IMR-90 (cell line): ENCODE results near the gene ZFR. TPM values are rescaled to one million over a fixed set of nuclear protein-coding genes. Genes with fewer than 3 reads are reported as not detected.

Experiments
- ATAC-seq: fragments of 200-7000 bp; cut with Tn5 transposase; 2 replicates; pipeline ENCODE4 v1.9.1; 2020; ENCODE audit warnings: low read depth, mild to moderate bottlenecking, moderate library complexity
- BruUV-seq: library from RNA; stranded (reverse); fragments of 400-500 nt; replicated peaks from 2 replicates; lab custom pipeline; 2021; lab: Mats Ljungman, UMichigan
- CTCF ChIA-PET: fragments of 300-600 bp; formaldehyde crosslinking; extraction: SDS; loops from one replicate; lab custom pipeline; 2021; ENCODE audit warnings: antibody characterized with exemption; lab: Yijun Ruan, JAX
- POLR2A ChIA-PET: fragments of 300-600 bp; sonication (Branson Sonifier 250); formaldehyde crosslinking; loops from one replicate; lab custom pipeline; 2022; ENCODE audit warnings: antibody characterized with exemption; ENCODE audit not compliant: unreplicated experiment; lab: Charles Lee
- DNase-seq: peaks from one replicate; pipeline ENCODE4 v3.0.0; 2013
- H2AFZ ChIP-seq: replicated peaks from 2 replicates; pipeline ENCODE3; 2013; ENCODE audit warnings: low read length, mild to moderate bottlenecking; ENCODE audit not compliant: poor library complexity
- H2AK5ac ChIP-seq: 2 replicates; pipeline ENCODE4 v1.6.1; 2013; ENCODE audit warnings: low read depth, low read length, inconsistent platforms
- H2AK9ac ChIP-seq: replicated peaks from 2 replicates; pipeline ENCODE3; 2013; ENCODE audit warnings: mild to moderate bottlenecking, low read depth, low read length, moderate library complexity; ENCODE audit not compliant: poor library complexity
- H2BK120ac ChIP-seq: 2 replicates; pipeline ENCODE4 v1.6.1; 2013; ENCODE audit warnings: low read depth, low read length, inconsistent platforms
- H2BK15ac ChIP-seq: 3 replicates; pipeline ENCODE4 v1.6.1; 2013; ENCODE audit warnings: low read depth, low read length, inconsistent platforms
- H2BK20ac ChIP-seq: 2 replicates; pipeline ENCODE4 v1.6.1; 2013; ENCODE audit warnings: low read depth, mild to moderate bottlenecking, inconsistent platforms, low read length, moderate library complexity
- H2BK5ac ChIP-seq: 2 replicates; pipeline ENCODE4 v1.6.1; 2013; ENCODE audit warnings: mild to moderate bottlenecking, low read depth, low read length, inconsistent platforms; ENCODE audit not compliant: poor library complexity, severe bottlenecking
- H3K14ac ChIP-seq: replicated peaks from 2 replicates; pipeline ENCODE4 v1.6.1; 2013; ENCODE audit warnings: low read depth, low read length, inconsistent platforms
- H3K18ac ChIP-seq: 2 replicates; pipeline ENCODE4 v1.6.1; 2013; ENCODE audit warnings: low read depth, low read length, control low read depth
- H3K23ac ChIP-seq: 2 replicates; pipeline ENCODE4 v1.6.1; 2013; ENCODE audit warnings: low read depth, low read length, inconsistent platforms
- H3K27ac ChIP-seq: 2 replicates; pipeline ENCODE4 v1.5.1; 2013; ENCODE audit warnings: mild to moderate bottlenecking, control low read depth, low read length; ENCODE audit not compliant: insufficient read depth
- H3K27me3 ChIP-seq: 2 replicates; pipeline ENCODE4 v1.6.1; 2013; ENCODE audit warnings: low read length; ENCODE audit not compliant: control insufficient read depth, insufficient read depth
- H3K36me3 ChIP-seq: 2 replicates; pipeline ENCODE4 v1.6.1; 2013; ENCODE audit warnings: low read length, mixed read lengths; ENCODE audit not compliant: control insufficient read depth, insufficient read depth
- H3K4ac ChIP-seq: 2 replicates; pipeline ENCODE4 v1.6.1; 2013; ENCODE audit warnings: low read depth, low read length, inconsistent platforms
- H3K4me1 ChIP-seq: 2 replicates; pipeline ENCODE4 v1.6.1; 2013; ENCODE audit warnings: low read length, mixed read lengths; ENCODE audit not compliant: control insufficient read depth, insufficient read depth
- H3K4me2 ChIP-seq: 2 replicates; pipeline ENCODE4 v1.6.1; 2013; ENCODE audit warnings: low read depth, mild to moderate bottlenecking, control low read depth, low read length, moderate library complexity
- H3K4me3 ChIP-seq: 2 replicates; pipeline ENCODE4 v1.5.1; 2013; ENCODE audit warnings: low read depth, mild to moderate bottlenecking, control low read depth, low read length, moderate library complexity; ENCODE audit not compliant: insufficient read depth
- H3K56ac ChIP-seq: 2 replicates; pipeline ENCODE4 v1.6.1; 2013; ENCODE audit warnings: low read length, inconsistent platforms; ENCODE audit not compliant: insufficient read depth; ENCODE audit errors: extremely low read depth
- H3K79me1 ChIP-seq, 2 experiments: 2 replicates each; pipeline ENCODE4 v1.6.1; 2013; ENCODE audit warnings: low read length in 2 of 2, inconsistent platforms in 1 of 2, low read depth in 1 of 2
- H3K9ac ChIP-seq: 2 replicates; pipeline ENCODE4 v1.6.1; 2013; ENCODE audit warnings: low read depth, low read length, control low read depth
- H3K9me1 ChIP-seq: 2 replicates; pipeline ENCODE4 v1.6.1; 2013; ENCODE audit warnings: low read length, inconsistent platforms; ENCODE audit not compliant: insufficient read depth
- H3K9me3 ChIP-seq: 2 replicates; pipeline ENCODE4 v1.6.1; 2013; ENCODE audit warnings: low read length; ENCODE audit not compliant: control insufficient read depth, insufficient read depth
- H4K20me1 ChIP-seq: 2 replicates; pipeline ENCODE4 v1.6.1; 2013; ENCODE audit warnings: low read length, inconsistent platforms; ENCODE audit not compliant: insufficient read depth
- H4K5ac ChIP-seq: 2 replicates; pipeline ENCODE4 v1.6.1; 2013; ENCODE audit warnings: mild to moderate bottlenecking, low read depth, low read length, control low read depth
- H4K8ac ChIP-seq, 2 experiments: 2 replicates each; pipeline ENCODE4 v1.6.1; 2013; ENCODE audit warnings: low read depth in 2 of 2, low read length in 2 of 2, control low read depth in 1 of 2, inconsistent platforms in 1 of 2
- H4K91ac ChIP-seq: 2 replicates; pipeline ENCODE4 v1.6.1; 2013; ENCODE audit warnings: low read depth, low read length, inconsistent platforms; ENCODE audit not compliant: insufficient read depth
- CEBPB ChIP-seq: IDR thresholded peaks from 2 replicates; pipeline ENCODE4 v1.6.1; 2012; ENCODE audit warnings: low read depth, low read length, improper control_type of control experiment
- CTCF ChIP-seq: conservative IDR thresholded peaks from 2 replicates; pipeline ENCODE4 v1.5.1; 2012; ENCODE audit warnings: mild to moderate bottlenecking, low read depth, low read length, improper control_type of control experiment
- FOS ChIP-seq: fragments of 150-350 bp; IDR thresholded peaks from 2 replicates; pipeline ENCODE4 v1.6.1; 2016; ENCODE audit warnings: low read depth, low read length
- MAZ ChIP-seq: IDR thresholded peaks from 2 replicates; pipeline ENCODE4 v1.6.1; 2012; ENCODE audit warnings: low read depth, mild to moderate bottlenecking, low read length, improper control_type of control experiment, moderate library complexity, borderline replicate concordance
- MXI1 ChIP-seq: IDR thresholded peaks from 2 replicates; pipeline ENCODE4 v1.6.1; 2012; ENCODE audit warnings: low read depth, mild to moderate bottlenecking, low read length, moderate library complexity, borderline replicate concordance
- NFE2L2 ChIP-seq: fragments of 150-350 bp; IDR thresholded peaks from 2 replicates; pipeline ENCODE4 v1.6.1; 2016; ENCODE audit warnings: low read depth, mild to moderate bottlenecking, low read length
- RAD21 ChIP-seq: IDR thresholded peaks from 2 replicates; pipeline ENCODE4 v1.6.1; 2012; ENCODE audit warnings: low read length, improper control_type of control experiment
- RFX5 ChIP-seq: IDR thresholded peaks from 2 replicates; pipeline ENCODE4 v1.8.0; 2012; ENCODE audit warnings: low read depth, mild to moderate bottlenecking, low read length, moderate library complexity
- WGBS, 2 experiments: methylation state at CpG; one replicate each; pipeline versions ENCODE4 v1.1.5 to v1.1.7; 2013; ENCODE audit warnings: missing lambda C conversion rate in 2 of 2; ENCODE audit not compliant: insufficient read length in 1 of 2; ENCODE audit errors: extremely low coverage in 2 of 2; 5-methylcytosine and 5-hydroxymethylcytosine counted together
- dilution Hi-C: fragments of 300-500 bp; cut with HindIII; formaldehyde crosslinking; loops from one replicate; pipeline ENCODE4 v1.14.3; 2018; ENCODE audit warnings: low sequenced_read_pairs; ENCODE audit not compliant: unreplicated experiment
- in situ Hi-C: fragments of 300-500 bp; cut with MboI; formaldehyde crosslinking; loops from 3 replicates; pipeline ENCODE4 v1.14.3; 2019; ENCODE audit warnings: low sequenced_read_pairs, inconsistent platforms, mixed read lengths
- intact Hi-C: fragments of 100-400 bp; cut with micrococcal nuclease; formaldehyde crosslinking; loops from 2 replicates; pipeline ENCODE4 v1.10.0; 2022
- polyA plus RNA-seq, 3 experiments: library from polyadenylated mRNA; depleted of rRNA; stranded (reverse); fragments of >200 nt; gene quantifications; 2 replicates each; pipeline ENCODE4 v1.2.3, GENCODE V29; 2012; ENCODE audit warnings: low replicate concordance in 1 of 3
- total RNA-seq: library from RNA; depleted of rRNA; stranded (reverse); fragments of >200 nt; gene quantifications from 2 replicates; pipeline ENCODE4 v1.2.3, GENCODE V29; 2012
- TF ChIP-seq, protein P1 (sequence below): fragments of 150-350 bp; IDR thresholded peaks from 2 replicates; pipeline ENCODE4 v1.6.1; 2017; ENCODE audit warnings: mild to moderate bottlenecking, antibody characterized with exemption, low read length, low read depth

Gene ZFR
- total and polyA plus RNA-seq, 2 of the 4 experiments (the other 2 are of a cell fraction), result 30.4 to 81.4 TPM

GRCh38 chr5:32358611-32359010, 85.9 kb downstream of the ZFR start:
- CTCF ChIA-PET, result no interaction called here

More at GRCh38 chr5:32358611-32359010, 85.9 kb downstream of the ZFR start:
- no peak overlapping the region for H2BK120ac ChIP-seq
- POLR2A ChIA-PET, result interaction anchor here (0.7 kb wide), 1 partner anchor 81 kb away, joined by 3 read pairs; no protein-coding TSS in a partner anchor
- H3K14ac ChIP-seq, result no peak overlapping the region
- no peak overlapping the region for H2AFZ ChIP-seq
- H3K27me3 ChIP-seq, result no peaks in the 10 kb centered on the region
- H4K91ac ChIP-seq, result no peak overlapping the region
- no CpG with 5 or more reads among the region's 6 CpGs for WGBS, 2 experiments
- H2BK15ac ChIP-seq, result no peak overlapping the region
- H4K5ac ChIP-seq, result no peak overlapping the region
- H3K4ac ChIP-seq, result no peak overlapping the region
- no peak for DNase-seq
- H3K27ac ChIP-seq, result no peak overlapping the region
- no peak for ATAC-seq
- no peak overlapping the region for H3K56ac ChIP-seq
- no peak overlapping the region for H3K9ac ChIP-seq
- peaks cover 7 to 12% of the 10 kb centered on the region in 2 experiments; a peak in 3 of 4 replicates for H3K79me1 ChIP-seq
- dilution Hi-C loops (no loop called here), intact Hi-C loops (no loop called here), in situ Hi-C loops (no loop called here)
- H3K4me2 ChIP-seq, result no peak overlapping the region
- H2AK9ac ChIP-seq, result no peak overlapping the region
- no peak overlapping the region for H3K4me3 ChIP-seq
- no peak overlapping the region for H2BK5ac ChIP-seq
- H3K4me1 ChIP-seq, result no peaks in the 10 kb centered on the region
- H3K9me3 ChIP-seq, result no peaks in the 10 kb centered on the region
- no peaks in the 10 kb centered on the region for H3K9me1 ChIP-seq
- no peak overlapping the region for H3K23ac ChIP-seq
- no peaks in the 10 kb centered on the region; the same call in 1 of the 2 replicates for H4K20me1 ChIP-seq
- BruUV-seq, result no TSS peak
- H2BK20ac ChIP-seq, result no peak overlapping the region
- H2AK5ac ChIP-seq, result no peak overlapping the region
- no peak overlapping the region for H3K18ac ChIP-seq
- peaks cover 26% of the 10 kb centered on the region for H3K36me3 ChIP-seq
- TF ChIP-seq RFX5, result no peak
- no peak for TF ChIP-seq FOS
- TF ChIP-seq MXI1, result no peak
- TF ChIP-seq CTCF, result no peak
- no peak for TF ChIP-seq MAZ
- TF ChIP-seq, protein P1, sequence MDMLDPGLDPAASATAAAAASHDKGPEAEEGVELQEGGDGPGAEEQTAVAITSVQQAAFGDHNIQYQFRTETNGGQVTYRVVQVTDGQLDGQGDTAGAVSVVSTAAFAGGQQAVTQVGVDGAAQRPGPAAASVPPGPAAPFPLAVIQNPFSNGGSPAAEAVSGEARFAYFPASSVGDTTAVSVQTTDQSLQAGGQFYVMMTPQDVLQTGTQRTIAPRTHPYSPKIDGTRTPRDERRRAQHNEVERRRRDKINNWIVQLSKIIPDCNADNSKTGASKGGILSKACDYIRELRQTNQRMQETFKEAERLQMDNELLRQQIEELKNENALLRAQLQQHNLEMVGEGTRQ, result no peak
- no peak for TF ChIP-seq RAD21
- no peak for TF ChIP-seq CEBPB
- TF ChIP-seq NFE2L2, result no peak
- no peak overlapping the region for H4K8ac ChIP-seq
